Right forelimb (tissue), 1 donor: ENCODE results near the gene SEMA3F.

Experiments used
- DNase-seq: peaks from one replicate; pipeline ENCODE4 v3.0.0-alpha.2; 2018

Gene SEMA3F

DNA sequence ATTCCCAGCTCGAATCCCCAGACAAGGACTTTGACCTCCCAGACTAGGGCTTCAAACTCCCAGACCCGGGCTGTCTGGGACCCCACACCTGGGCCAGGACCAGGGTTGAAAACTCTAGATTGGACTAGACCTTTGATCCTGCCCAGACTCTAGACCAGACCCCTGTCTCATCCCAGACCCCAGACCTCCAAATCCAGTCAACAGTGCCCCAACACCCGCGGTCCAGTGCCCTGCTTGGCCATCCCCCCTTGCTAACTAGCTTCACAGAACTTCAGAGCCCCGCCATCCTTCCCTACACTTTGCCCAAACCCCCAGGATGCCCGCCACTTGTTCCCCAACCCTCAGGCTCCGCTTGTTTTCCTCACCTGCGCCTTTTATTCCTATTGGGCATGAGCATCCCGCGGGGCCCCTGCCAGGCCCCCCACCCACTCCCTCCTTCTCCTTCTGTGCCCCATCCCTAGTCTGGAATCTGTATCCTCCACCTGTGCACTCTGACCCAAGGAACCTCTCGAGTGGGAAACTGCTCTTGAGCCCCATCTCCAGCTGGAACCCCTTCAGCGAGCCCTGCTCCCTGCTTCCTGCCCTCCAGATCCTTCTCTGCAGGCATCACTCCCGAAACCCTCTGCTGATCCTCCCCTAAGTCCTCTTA lies 81.5 kb downstream of the SEMA3F start:
- DNase-seq = no peak

DNA sequence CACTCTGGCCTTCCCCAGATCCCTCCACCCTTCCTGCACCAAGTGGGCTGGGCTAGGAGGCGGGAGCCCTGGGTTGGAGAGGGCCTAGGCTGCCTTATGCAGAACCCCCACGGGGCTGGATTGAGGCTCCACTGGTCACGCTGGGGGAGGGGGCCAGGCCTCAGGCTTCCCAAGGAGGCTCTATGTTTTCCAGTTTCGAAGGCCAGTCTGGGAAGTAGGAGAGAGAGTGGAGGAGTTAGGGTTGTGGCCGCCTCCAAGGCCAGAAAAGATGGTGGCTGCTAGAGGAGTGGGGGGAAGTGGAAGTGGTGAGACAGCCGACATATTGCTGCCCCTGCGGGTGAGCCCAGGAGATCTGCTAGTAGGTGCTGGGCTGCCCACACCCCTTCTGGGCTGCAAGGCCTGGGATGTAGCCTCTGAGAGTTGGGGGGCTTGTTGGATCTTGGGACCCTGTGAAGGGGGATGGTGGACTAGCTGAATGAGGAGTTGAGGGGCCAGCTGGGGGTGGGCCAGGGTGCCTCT lies 82.1 kb downstream of the SEMA3F start:
- DNase-seq = peak; percentile 65

- DNase-seq = peak; percentile 84
These were observed 82.8 kb downstream of the SEMA3F start for GRCh38 chr3:50237754-50238548.

DNA sequence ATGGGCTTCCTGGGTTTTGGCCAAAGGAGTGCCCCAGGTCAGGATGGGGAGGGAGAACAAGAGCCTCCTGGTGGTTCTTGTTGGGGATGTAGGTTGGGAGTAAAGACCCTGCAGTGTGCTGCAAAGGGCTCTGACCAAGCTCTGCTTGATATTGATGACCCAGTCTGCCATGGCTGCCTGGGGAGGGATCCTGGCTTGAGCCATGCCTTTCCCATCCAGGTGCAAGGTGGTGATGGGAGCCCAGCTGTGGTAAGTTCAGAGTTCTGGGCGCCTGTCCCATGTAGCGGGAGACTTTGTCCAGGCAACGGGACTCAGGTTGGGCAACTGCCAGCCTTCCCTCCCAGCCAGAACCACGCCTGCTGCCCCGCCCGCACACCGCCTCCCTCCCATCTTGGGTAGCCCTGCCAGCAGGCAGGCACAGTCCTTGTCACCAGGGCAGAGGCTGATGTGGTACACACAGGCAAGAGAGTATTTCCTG lies 83.5 kb downstream of the SEMA3F start:
- DNase-seq = no peak
